Peyer's patch (tissue), 4 donors: ENCODE data around the gene PDCD2L. TPM values are rescaled to one million over a fixed set of nuclear protein-coding genes. Genes with fewer than 3 reads are reported as not detected.
A peak's percentile ranks its signal among the peaks of the same experiment; 100 is the strongest.

Experiments used
- DNase-seq, 3 donors: peaks; one replicate each; pipeline ENCODE4 v3.0.0-alpha.2; 2017 to 2019
- H3K27ac ChIP-seq, 4 donors: fragments of 200-600 bp; sonication (generic); one replicate each; pipeline ENCODE4 v1.5.1; 2016 to 2019
- H3K27me3 ChIP-seq, 2 donors: fragments of 200-600 bp; sonication (generic); one replicate each; pipeline ENCODE4 v1.5.1; 2019
- H3K36me3 ChIP-seq, 3 donors: fragments of 200-600 bp; sonication (generic); one replicate each; pipeline ENCODE4 v1.5.1; 2016 to 2019
- H3K4me1 ChIP-seq, 4 donors: fragments of 200-600 bp; sonication (generic); one replicate each; pipeline ENCODE4 v1.5.1; 2016 to 2019
- H3K4me3 ChIP-seq, 4 donors: fragments of 200-600 bp; sonication (generic); 1 replicate in 3 of 4; 2 replicates in 1 of 4; pipeline ENCODE4 v1.5.1; 2016 to 2019; ENCODE audit warnings: mild to moderate bottlenecking in 1 of 4
- H3K9me3 ChIP-seq, 4 donors: fragments of 200-600 bp; sonication (generic); one replicate each; pipeline ENCODE4 v1.5.1; 2016 to 2019; ENCODE audit warnings: mild to moderate bottlenecking in 1 of 4
- POLR2A ChIP-seq, 2 donors: fragments of 450-650 bp; IDR thresholded peaks; one replicate each; pipeline ENCODE4 v1.5.1; 2017; ENCODE audit warnings: antibody characterized with exemption in 2 of 2, mild to moderate bottlenecking in 2 of 2, moderate library complexity in 2 of 2
- total RNA-seq, 4 donors: library from RNA; depleted of rRNA; stranded (reverse); fragments of >200 nt; gene quantifications; one replicate each; pipeline ENCODE4 v1.1.0, GENCODE V29; 2016
- TF ChIP-seq, protein P1 (sequence below), 6 experiments: fragments of 450-650 bp in 4 of 6; fragments of 200-600 bp in 2 of 6; sonication (generic) in 1 of 6; IDR thresholded peaks; one replicate each; pipeline ENCODE4 v1.5.1; 2017 to 2019; ENCODE audit warnings: antibody characterized with exemption in 6 of 6, mild to moderate bottlenecking in 3 of 6, moderate library complexity in 1 of 6

The PDCD2L gene
- total RNA-seq, 4 donors from 2014 or later = 8.6 to 14.0 (median 10.3) TPM

DNA sequence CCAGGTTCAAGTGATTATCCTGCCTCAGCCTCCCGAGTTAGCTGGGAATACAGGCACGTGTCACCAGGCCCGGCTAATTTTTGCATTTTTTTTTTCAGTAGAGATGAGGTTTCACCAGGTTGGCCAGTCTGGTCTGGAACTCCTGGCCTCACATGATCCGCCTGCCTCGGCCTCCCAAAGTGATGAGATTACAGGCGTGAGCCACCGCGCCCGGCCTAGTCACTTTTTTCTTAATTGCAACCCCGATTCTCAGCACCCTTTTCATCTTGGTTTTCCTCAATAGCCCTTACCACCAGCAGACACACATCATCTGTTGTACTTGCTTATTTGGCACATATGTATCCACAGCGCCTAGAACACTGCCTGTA lies 39.8 kb upstream of the PDCD2L start:
- no peak for DNase-seq
- no peak for TF ChIP-seq POLR2A (IDR thresholded peaks at IDR 0.05)
- TF ChIP-seq, protein P1, sequence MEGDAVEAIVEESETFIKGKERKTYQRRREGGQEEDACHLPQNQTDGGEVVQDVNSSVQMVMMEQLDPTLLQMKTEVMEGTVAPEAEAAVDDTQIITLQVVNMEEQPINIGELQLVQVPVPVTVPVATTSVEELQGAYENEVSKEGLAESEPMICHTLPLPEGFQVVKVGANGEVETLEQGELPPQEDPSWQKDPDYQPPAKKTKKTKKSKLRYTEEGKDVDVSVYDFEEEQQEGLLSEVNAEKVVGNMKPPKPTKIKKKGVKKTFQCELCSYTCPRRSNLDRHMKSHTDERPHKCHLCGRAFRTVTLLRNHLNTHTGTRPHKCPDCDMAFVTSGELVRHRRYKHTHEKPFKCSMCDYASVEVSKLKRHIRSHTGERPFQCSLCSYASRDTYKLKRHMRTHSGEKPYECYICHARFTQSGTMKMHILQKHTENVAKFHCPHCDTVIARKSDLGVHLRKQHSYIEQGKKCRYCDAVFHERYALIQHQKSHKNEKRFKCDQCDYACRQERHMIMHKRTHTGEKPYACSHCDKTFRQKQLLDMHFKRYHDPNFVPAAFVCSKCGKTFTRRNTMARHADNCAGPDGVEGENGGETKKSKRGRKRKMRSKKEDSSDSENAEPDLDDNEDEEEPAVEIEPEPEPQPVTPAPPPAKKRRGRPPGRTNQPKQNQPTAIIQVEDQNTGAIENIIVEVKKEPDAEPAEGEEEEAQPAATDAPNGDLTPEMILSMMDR (IDR thresholded peaks at IDR 0.05) = no peak
- peaks cover 0 to 27% (median 7%) of the 10 kb centered on the region in 4 donors for H3K4me1 ChIP-seq
- H3K27ac ChIP-seq = peak overlapping the region; percentile 81 to 90 (median 86)
- H3K27me3 ChIP-seq = no peaks in the 10 kb centered on the region
- H3K36me3 ChIP-seq = peaks cover 0 to 29% (median 0%) of the 10 kb centered on the region in 3 donors
- no peaks in the 10 kb centered on the region for H3K9me3 ChIP-seq
- peak overlapping the region; percentile 83 to 100 (median 98) for H3K4me3 ChIP-seq

DNA sequence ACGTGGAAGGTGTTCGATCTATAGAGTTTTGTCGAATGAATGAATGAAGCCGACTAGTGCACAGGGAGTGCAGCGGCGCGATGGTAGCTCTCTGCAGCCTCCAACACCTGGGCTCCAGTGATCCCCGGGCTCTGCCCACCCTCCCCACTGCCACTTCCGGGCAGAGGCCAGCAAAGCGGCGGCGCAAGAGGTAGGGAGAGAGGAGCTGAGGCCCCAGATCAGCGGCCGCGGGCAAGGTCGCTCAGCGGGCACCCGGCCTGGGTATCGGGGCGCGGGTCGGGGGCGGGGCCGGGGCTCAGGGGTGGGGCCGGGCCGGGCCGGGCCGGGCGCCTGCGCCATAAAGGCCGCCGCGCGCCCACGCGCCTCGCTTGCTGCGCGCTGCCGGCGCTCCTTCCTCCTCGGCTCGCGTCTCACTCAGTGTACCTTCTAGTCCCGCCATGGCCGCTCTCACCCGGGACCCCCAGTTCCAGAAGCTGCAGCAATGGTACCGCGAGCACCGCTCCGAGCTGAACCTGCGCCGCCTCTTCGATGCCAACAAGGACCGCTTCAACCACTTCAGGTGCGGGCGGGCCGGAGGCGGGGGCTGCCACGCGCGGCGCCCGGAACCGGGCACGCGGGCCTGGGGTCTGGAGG lies 39.3 kb upstream of the PDCD2L start, which contains the start of gene GPI:
Gene GPI, plus strand, starts transcription at position 367 of the 633 bp plus-strand sequence. Its CDS starts 71 bp downstream, at position 438.
- peak; percentile 69 to 86 (median 85) for DNase-seq
- TF ChIP-seq, protein P1 (IDR thresholded peaks at IDR 0.05) = no peak
- peak; percentile 39 to 45 for TF ChIP-seq POLR2A (IDR thresholded peaks at IDR 0.05)
- peaks cover 0 to 27% (median 7%) of the 10 kb centered on the region in 4 donors for H3K4me1 ChIP-seq

DNA sequence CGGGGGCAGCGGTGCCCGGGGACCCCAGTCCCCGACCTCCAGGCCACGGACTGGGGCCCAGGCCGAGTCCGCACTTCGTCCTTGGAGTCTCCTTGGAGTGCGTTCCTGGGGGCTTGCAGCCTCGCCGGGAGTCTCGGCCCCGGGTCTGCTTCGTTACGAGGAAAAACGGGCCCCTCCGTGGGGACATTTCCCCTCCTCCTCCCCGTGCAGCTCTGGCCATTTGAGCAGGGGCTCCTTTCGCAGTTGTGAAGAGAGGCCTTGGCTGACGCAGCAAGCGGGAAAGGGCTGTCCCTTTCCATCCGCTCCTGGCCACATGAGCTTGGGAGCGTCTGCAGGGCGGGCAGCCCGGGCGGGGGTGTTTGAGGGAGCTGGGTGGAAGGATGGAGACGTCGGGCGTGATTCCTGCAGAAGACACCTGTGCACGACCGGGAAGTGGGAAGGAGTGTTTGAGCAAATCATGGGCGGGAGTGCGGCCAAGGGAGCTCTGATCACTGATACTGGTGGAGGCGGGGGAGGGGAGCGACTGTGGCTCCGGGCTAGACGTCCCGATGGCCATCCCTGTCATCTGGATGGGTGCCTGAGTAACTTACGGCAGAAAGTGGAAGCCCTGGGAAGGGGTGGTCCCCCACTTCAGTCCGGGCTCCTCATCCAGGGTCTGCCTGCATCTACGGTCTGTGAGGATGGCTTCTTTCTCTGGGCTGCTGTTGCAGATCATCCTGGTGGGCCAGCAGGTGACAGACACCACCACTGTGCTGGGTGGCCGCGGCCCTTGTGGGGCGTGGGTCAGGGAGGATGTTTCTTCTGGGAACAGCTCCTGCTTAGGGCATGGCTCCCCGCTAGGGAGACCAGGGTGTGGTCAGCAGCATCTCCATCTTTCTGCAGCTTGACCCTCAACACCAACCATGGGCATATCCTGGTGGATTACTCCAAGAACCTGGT lies 38.5 kb upstream of the PDCD2L start:
- Histone ChIP-seq H3K36me3 (peaks cover 0 to 42% (median 0%) of the 10 kb centered on the region in 3 donors), H3K27me3 (no peaks in the 10 kb centered on the region), H3K4me1 (peaks cover 0 to 27% (median 7%) of the 10 kb centered on the region in 4 donors), H3K4me3 (peak overlapping the region; percentile 83 to 100 (median 98)), H3K9me3 (no peaks in the 10 kb centered on the region), H3K27ac (peak overlapping the region; percentile 81 to 90 (median 86))
- no peak for TF ChIP-seq POLR2A (IDR thresholded peaks at IDR 0.05)
- TF ChIP-seq, protein P1 (IDR thresholded peaks at IDR 0.05) = no peak
- DNase-seq = peak in 2 of 3 donors; percentile 63 to 71

More for the DNA sequence above, 39.3 kb upstream of the PDCD2L start, which contains the start of gene GPI:
- peak within 1 kb of the TSS; percentile 81 to 90 (median 86) for H3K27ac ChIP-seq
- H3K36me3 ChIP-seq = peaks cover 0 to 34% (median 0%) of the 10 kb centered on the region in 3 donors
- no peaks in the 10 kb centered on the region for H3K9me3 ChIP-seq
- no peaks in the 10 kb centered on the region for H3K27me3 ChIP-seq
- peak within 1 kb of the TSS; percentile 83 to 100 (median 98) for H3K4me3 ChIP-seq

DNA sequence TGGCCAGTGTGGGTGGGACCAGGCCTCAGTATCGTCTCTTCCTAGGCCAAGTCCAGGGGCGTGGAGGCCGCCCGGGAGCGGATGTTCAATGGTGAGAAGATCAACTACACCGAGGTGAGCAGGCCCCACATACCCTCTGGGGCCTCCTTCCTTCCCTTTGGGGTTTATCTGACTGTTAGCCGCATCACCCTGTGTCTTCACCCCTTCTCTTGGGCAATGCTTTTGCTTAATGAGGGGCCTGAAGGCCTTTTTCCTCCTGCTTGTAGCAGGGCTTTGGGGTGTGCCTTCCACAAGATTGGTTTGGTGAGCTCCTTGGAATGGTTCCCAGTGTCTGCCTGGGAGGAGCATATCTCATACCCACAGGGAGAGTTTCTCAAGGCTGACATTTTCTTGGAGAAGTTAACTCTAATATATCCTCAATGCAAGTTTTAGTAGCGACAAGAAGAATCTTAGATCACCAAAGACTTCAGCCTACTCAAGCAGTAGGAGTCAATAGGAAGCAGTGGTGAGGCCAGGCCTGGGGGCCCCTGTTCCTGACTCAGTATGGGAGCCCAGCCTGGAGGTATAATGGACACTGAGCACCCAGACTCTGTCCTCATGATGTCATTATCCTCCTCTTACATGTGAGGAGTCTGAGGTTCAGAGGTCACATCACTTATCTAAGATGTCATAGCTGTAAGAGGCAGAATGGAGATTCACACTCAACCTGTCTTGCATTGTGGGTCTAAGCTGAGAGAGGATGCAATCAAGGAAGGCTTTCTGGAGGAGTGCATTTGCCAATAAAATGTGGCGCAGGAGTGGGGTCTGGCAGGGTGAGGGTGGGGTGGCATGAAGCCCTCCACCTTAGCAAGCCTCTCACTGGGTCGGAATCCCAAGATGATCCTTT lies 37.2 kb upstream of the PDCD2L start:
- H3K4me3 ChIP-seq = peak overlapping the region in 2 of 4 donors; percentile 83 to 100
- TF ChIP-seq, protein P1 (IDR thresholded peaks at IDR 0.05) = no peak
- no peak for TF ChIP-seq POLR2A (IDR thresholded peaks at IDR 0.05)
- DNase-seq = no peak
- peaks cover 0 to 27% (median 7%) of the 10 kb centered on the region in 4 donors for H3K4me1 ChIP-seq
- H3K27ac ChIP-seq = peak overlapping the region in 2 of 4 donors; percentile 3 to 89
- peaks cover 0 to 51% (median 0%) of the 10 kb centered on the region in 3 donors for H3K36me3 ChIP-seq
- no peaks in the 10 kb centered on the region for H3K9me3 ChIP-seq
- no peaks in the 10 kb centered on the region for H3K27me3 ChIP-seq

DNA sequence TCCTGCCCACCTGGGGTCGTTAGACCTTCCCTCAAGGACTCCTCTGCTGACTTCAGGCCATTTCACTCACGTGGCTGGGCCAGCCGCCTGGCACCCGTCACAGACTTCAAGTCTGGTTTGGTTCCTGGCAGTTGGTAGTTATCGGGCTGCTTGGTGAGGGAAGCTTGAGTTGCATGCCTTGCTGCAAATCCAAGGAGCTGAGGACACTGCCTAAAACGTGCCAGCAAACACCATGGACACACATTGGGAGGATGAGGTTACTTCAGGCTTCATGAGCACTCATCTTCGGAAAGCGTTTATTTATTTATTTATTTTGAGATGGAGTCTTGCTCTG lies 36.6 kb upstream of the PDCD2L start:
- no peak for TF ChIP-seq POLR2A (IDR thresholded peaks at IDR 0.05)
- TF ChIP-seq, protein P1 (IDR thresholded peaks at IDR 0.05) = no peak
- no peak for DNase-seq
- no peaks in the 10 kb centered on the region for H3K9me3 ChIP-seq
- H3K36me3 ChIP-seq = peaks cover 0 to 57% (median 0%) of the 10 kb centered on the region in 3 donors
- no peaks in the 10 kb centered on the region for H3K27me3 ChIP-seq
- no peak overlapping the region for H3K27ac ChIP-seq
- H3K4me1 ChIP-seq = peaks cover 0 to 27% (median 7%) of the 10 kb centered on the region in 4 donors
- H3K4me3 ChIP-seq = no peak overlapping the region
